Stomach (tissue), 4 donors: ENCODE data around the gene SF3A2.

Experiments used
- POLR2AphosphoS5 ChIP-seq, 3 donors: sonication (generic); formaldehyde crosslinking; IDR thresholded peaks; one replicate each; pipeline ENCODE4 v1.6.1; 2016; ENCODE audit warnings: antibody characterized with exemption in 3 of 3
- TF ChIP-seq, protein P1 (sequence below), 7 experiments: fragments of 450-650 bp in 4 of 7; fragments of 200-600 bp in 3 of 7; sonication (generic) in 3 of 7; IDR thresholded peaks; one replicate each; pipeline ENCODE4 v1.5.1; 2016 to 2019; ENCODE audit warnings: antibody characterized with exemption in 7 of 7, control low read depth in 2 of 7, mild to moderate bottlenecking in 1 of 7

DNA sequence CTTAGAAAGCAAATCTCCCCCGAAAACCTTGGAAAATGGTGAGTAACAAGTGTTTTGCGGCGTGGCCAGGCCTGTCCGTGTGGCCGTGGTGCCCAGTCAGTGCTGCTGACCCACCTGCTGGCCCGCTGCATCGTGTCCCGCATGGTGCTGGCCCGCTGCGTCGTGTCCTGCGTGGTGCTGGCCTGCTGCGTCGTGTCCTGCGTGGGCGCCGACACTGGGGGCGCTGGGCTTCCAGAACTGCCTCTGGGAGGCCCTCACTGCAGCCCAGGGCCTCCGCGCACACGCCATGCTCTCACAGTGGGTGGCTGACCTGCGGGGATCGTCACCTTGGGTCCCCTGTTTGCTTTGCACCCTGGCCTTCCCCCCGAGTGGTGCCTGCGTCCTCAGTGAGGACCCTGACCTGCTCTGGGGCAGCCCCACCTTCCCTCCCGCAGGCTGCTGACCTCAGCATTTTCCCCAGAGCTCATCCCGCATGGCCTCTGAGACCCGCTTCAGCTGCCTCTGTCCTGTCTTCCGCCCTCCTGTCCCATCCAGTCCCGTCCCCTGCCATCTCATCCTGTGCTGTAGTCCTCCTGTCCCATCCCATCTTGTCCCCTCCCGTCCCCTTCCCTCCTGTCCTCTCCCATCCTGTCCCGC lies 11.1 kb upstream of the SF3A2 start:
- TF ChIP-seq, protein P1, sequence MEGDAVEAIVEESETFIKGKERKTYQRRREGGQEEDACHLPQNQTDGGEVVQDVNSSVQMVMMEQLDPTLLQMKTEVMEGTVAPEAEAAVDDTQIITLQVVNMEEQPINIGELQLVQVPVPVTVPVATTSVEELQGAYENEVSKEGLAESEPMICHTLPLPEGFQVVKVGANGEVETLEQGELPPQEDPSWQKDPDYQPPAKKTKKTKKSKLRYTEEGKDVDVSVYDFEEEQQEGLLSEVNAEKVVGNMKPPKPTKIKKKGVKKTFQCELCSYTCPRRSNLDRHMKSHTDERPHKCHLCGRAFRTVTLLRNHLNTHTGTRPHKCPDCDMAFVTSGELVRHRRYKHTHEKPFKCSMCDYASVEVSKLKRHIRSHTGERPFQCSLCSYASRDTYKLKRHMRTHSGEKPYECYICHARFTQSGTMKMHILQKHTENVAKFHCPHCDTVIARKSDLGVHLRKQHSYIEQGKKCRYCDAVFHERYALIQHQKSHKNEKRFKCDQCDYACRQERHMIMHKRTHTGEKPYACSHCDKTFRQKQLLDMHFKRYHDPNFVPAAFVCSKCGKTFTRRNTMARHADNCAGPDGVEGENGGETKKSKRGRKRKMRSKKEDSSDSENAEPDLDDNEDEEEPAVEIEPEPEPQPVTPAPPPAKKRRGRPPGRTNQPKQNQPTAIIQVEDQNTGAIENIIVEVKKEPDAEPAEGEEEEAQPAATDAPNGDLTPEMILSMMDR (IDR thresholded peaks at IDR 0.05) = no peak
- no peak for TF ChIP-seq POLR2AphosphoS5 (IDR thresholded peaks at IDR 0.05)
